PFSK-1 (cell line): ENCODE results near the gene OSBPL3.

ENCODE experiments used
- POLR2AphosphoS5 ChIP-seq: IDR thresholded peaks from 2 replicates; pipeline ENCODE4 v1.6.1; 2012; ENCODE audit warnings: low read depth, mild to moderate bottlenecking, control low read depth, low read length, moderate library complexity
- REST ChIP-seq, 2 experiments: IDR thresholded peaks; 2 replicates each; pipeline versions ENCODE4 v1.6.1 to v1.8.0; 2011 to 2012; ENCODE audit warnings: low read depth in 2 of 2, low read length in 2 of 2, control low read depth in 1 of 2, inconsistent platforms in 1 of 2, mild to moderate bottlenecking in 1 of 2, moderate library complexity in 1 of 2; ENCODE audit not compliant: insufficient read depth in 1 of 2

- TF ChIP-seq REST (IDR thresholded peaks at IDR 0.05; ENCODE audit: insufficient read depth in 1 of 2, low read depth in 2 of 2, low read length in 2 of 2) = no peak
- no peak for TF ChIP-seq POLR2AphosphoS5
Measured at GRCh38 chr7:24955313-24955712, 24.7 kb downstream of the OSBPL3 start.
